K562 (cell line): ENCODE data around the gene EFEMP2. TPM values are rescaled to one million over a fixed set of nuclear protein-coding genes. Genes with fewer than 3 reads are reported as not detected.

ENCODE experiments used
- ARID1B ChIP-seq: fragments of 450-650 bp; IDR thresholded peaks from 2 replicates; pipeline ENCODE4 v1.6.1; 2016; ENCODE audit warnings: antibody characterized with exemption, mild to moderate bottlenecking, inconsistent platforms
- BRD9 ChIP-seq: fragments of 450-650 bp; IDR thresholded peaks from 2 replicates; pipeline ENCODE4 v1.6.1; 2018; ENCODE audit warnings: low read depth; ENCODE audit not compliant: partially characterized antibody
- DPF2 ChIP-seq: fragments of 450-650 bp; IDR thresholded peaks from 2 replicates; pipeline ENCODE4 v1.6.1; 2016
- GABPB2 ChIP-seq: fragments of 250-450 bp; sonication (Bioruptor Pico); conservative IDR thresholded peaks from 2 replicates; pipeline ENCODE4 v1.5.1; 2021; ENCODE audit warnings: mild to moderate bottlenecking
- MTA3 ChIP-seq: fragments of 450-650 bp; formaldehyde crosslinking; IDR thresholded peaks from 2 replicates; pipeline ENCODE4 v1.6.1; 2017; ENCODE audit warnings: mild to moderate bottlenecking, borderline replicate concordance
- RBM39 ChIP-seq: fragments of 200-400 bp; formaldehyde crosslinking; optimal IDR thresholded peaks from 2 replicates; pipeline ENCODE3; 2018; ENCODE audit warnings: low read depth, low read length
- SIN3A ChIP-seq, 2 experiments: fragments of 150-350 bp in 1 of 2; IDR thresholded peaks; 2 replicates each; pipeline ENCODE4 v1.6.1; 2011 to 2016; ENCODE audit warnings: borderline replicate concordance in 2 of 2, low read depth in 2 of 2, low read length in 2 of 2, mild to moderate bottlenecking in 2 of 2, moderate library complexity in 2 of 2; ENCODE audit not compliant: control insufficient read depth in 1 of 2
- ZBTB40 ChIP-seq, 2 experiments: fragments of 450-650 bp in 1 of 2; sonication (generic) in 1 of 2; formaldehyde crosslinking in 1 of 2; IDR thresholded peaks; 2 replicates each; pipeline versions ENCODE4 v1.7.1 to v1.9.0; 2016 to 2022; ENCODE audit warnings: inconsistent platforms in 1 of 2, mild to moderate bottlenecking in 1 of 2, missing genetic modification reagents in 1 of 2
- ZNF140 ChIP-seq: fragments of 250-450 bp; sonication (Bioruptor Pico); IDR thresholded peaks from 2 replicates; pipeline ENCODE4 v1.8.0; 2021; ENCODE audit warnings: moderate library complexity, mild to moderate bottlenecking, inconsistent platforms
- ZNF668 ChIP-seq: fragments of 250-450 bp; sonication (Bioruptor Pico); IDR thresholded peaks from 2 replicates; pipeline ENCODE4 v1.8.0; 2022; ENCODE audit warnings: mild to moderate bottlenecking, inconsistent platforms
- ZNF696 ChIP-seq: fragments of 250-450 bp; sonication (Bioruptor Pico); conservative IDR thresholded peaks from 2 replicates; pipeline ENCODE4 v1.4.0; 2020; ENCODE audit warnings: mild to moderate bottlenecking, moderate library complexity
- ZNF79 ChIP-seq: fragments of 250-450 bp; sonication (Bioruptor Pico); IDR thresholded peaks from 2 replicates; pipeline ENCODE4 v1.4.0; 2020; ENCODE audit warnings: low read depth, mild to moderate bottlenecking, moderate library complexity
- polyA plus RNA-seq, 8 experiments: library from polyadenylated mRNA; depleted of rRNA in 4 of 8; stranded (reverse) in 5 of 8; unstranded in 3 of 8; fragments of >200 nt; fragmentation: Nextera tagmentation in 2 of 8; fragmentation: Illumina TruSeq in 1 of 8; extraction: Ambion mirVana in 2 of 8; extraction: Trizol in 1 of 8; gene quantifications; 2 replicates each; pipeline versions ENCODE4 v1.2.1 to v1.2.3, GENCODE V29; 2011 to 2014; ENCODE audit warnings: inconsistent platforms in 1 of 8, missing spikeins in 1 of 8
- total RNA-seq, 7 experiments: library from RNA; depleted of rRNA in 6 of 7; stranded (reverse); fragments of >200 nt in 6 of 7; fragmentation: Illumina TruSeq in 2 of 7; extraction: Trizol in 2 of 7; gene quantifications; 2 replicates each; pipeline versions ENCODE4 v1.2.1 to v1.2.3, GENCODE V29; 2011 to 2021; ENCODE audit warnings: low replicate concordance in 1 of 7
- TF ChIP-seq, protein P1 (sequence below): fragments of 250-450 bp; sonication (Bioruptor Pico); IDR thresholded peaks from 2 replicates; pipeline ENCODE4 v1.5.0; 2020; ENCODE audit warnings: mild to moderate bottlenecking
- TF ChIP-seq, protein P2 (sequence below), 2 experiments: fragments of 150-350 bp in 1 of 2; IDR thresholded peaks; 2 replicates each; pipeline ENCODE4 v1.6.1; 2012 to 2016; ENCODE audit warnings: low read depth in 2 of 2, low read length in 2 of 2, mild to moderate bottlenecking in 1 of 2, moderate library complexity in 1 of 2

Gene EFEMP2
- total and polyA plus RNA-seq, 9 of the 15 experiments (the other 6 are each of a cell fraction or from before 2014, with no cell fraction given): 0.07 to 2.9 (median 0.69) TPM; not detected in 1

DNA sequence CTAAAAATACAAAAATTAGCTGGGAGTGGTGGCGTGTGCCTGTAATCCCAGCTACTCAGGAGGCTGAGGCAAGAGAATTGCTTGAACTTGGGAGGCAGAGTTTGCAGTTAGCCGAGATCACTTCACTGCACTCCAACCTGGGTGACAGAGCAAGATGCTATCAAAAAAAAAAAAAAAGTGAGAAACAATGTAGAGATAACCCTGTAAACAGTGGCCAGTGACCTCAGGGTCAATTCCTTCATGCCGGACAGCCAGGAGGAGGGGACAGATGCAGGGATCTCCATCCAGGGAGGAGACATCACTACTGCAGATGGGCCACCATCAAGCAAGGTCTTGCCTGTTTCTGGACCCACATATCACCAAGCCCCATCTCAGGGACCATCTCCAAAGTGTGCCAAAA lies 24.9 kb downstream of the EFEMP2 start (continued):
- TF ChIP-seq SIN3A (IDR thresholded peaks at IDR 0.05; ENCODE audit: borderline replicate concordance in 2 of 2, control insufficient read depth in 1 of 2, low read depth in 2 of 2, low read length in 2 of 2) (no peak), DPF2 (peak; percentile 17; the same call in 1 of the 2 replicates), ZNF668 (CRISPR knock-in tag) (no peak), RBM39 (no peak), ZNF79 (no peak), GABPB2 (no peak), ZNF140 (no peak), ARID1B (0 out of 2 replicates have a peak, but pooled peaks have one; percentile 15), ZNF696 (no peak), BRD9 (no peak), ZBTB40 (IDR thresholded peaks at IDR 0.05) (no peak), ZBTB40 (CRISPR knock-in tag; IDR thresholded peaks at IDR 0.05) (no peak), MTA3 (no peak)
- TF ChIP-seq, protein P1, sequence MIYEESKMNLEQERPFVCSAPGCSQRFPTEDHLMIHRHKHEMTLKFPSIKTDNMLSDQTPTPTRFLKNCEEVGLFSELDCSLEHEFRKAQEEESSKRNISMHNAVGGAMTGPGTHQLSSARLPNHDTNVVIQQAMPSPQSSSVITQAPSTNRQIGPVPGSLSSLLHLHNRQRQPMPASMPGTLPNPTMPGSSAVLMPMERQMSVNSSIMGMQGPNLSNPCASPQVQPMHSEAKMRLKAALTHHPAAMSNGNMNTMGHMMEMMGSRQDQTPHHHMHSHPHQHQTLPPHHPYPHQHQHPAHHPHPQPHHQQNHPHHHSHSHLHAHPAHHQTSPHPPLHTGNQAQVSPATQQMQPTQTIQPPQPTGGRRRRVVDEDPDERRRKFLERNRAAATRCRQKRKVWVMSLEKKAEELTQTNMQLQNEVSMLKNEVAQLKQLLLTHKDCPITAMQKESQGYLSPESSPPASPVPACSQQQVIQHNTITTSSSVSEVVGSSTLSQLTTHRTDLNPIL (CRISPR knock-in tag): no peak
- TF ChIP-seq, protein P2, sequence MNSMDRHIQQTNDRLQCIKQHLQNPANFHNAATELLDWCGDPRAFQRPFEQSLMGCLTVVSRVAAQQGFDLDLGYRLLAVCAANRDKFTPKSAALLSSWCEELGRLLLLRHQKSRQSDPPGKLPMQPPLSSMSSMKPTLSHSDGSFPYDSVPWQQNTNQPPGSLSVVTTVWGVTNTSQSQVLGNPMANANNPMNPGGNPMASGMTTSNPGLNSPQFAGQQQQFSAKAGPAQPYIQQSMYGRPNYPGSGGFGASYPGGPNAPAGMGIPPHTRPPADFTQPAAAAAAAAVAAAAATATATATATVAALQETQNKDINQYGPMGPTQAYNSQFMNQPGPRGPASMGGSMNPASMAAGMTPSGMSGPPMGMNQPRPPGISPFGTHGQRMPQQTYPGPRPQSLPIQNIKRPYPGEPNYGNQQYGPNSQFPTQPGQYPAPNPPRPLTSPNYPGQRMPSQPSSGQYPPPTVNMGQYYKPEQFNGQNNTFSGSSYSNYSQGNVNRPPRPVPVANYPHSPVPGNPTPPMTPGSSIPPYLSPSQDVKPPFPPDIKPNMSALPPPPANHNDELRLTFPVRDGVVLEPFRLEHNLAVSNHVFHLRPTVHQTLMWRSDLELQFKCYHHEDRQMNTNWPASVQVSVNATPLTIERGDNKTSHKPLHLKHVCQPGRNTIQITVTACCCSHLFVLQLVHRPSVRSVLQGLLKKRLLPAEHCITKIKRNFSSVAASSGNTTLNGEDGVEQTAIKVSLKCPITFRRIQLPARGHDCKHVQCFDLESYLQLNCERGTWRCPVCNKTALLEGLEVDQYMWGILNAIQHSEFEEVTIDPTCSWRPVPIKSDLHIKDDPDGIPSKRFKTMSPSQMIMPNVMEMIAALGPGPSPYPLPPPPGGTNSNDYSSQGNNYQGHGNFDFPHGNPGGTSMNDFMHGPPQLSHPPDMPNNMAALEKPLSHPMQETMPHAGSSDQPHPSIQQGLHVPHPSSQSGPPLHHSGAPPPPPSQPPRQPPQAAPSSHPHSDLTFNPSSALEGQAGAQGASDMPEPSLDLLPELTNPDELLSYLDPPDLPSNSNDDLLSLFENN (IDR thresholded peaks at IDR 0.05; ENCODE audit: low read depth in 2 of 2, low read length in 2 of 2): no peak
